DND-41 (cell line): ENCODE measurements around the gene RHOXF2.
"Not testable (repeated sequence)": the region's sequence is repeated elsewhere in the genome, so short reads cannot be mapped to it uniquely, and the experiment has no call there.

Source experiments
- ATAC-seq: fragments of 200-7000 bp; cut with Tn5 transposase; 3 replicates; pipeline ENCODE4 v1.9.1; 2021; ENCODE audit warnings: low read depth; ENCODE audit not compliant: insufficient read depth
- DNase-seq: peaks from one replicate; pipeline ENCODE4 v3.0.0-alpha.2; 2020
- H2AFZ ChIP-seq: 2 replicates; pipeline ENCODE4 v1.6.0; 2012; ENCODE audit warnings: low read depth, low read length
- H3K27ac ChIP-seq: 2 replicates; pipeline ENCODE4 v1.5.1; 2012; ENCODE audit warnings: low read length, inconsistent platforms
- H3K27me3 ChIP-seq: fragments of 200-600 bp; sonication (generic); 2 replicates; pipeline ENCODE4 v1.6.0; 2012; ENCODE audit warnings: low read length, mild to moderate bottlenecking, inconsistent platforms; ENCODE audit not compliant: insufficient read depth, poor library complexity
- H3K36me3 ChIP-seq: 2 replicates; pipeline ENCODE4 v1.5.1; 2012; ENCODE audit warnings: low read length, inconsistent platforms; ENCODE audit not compliant: insufficient read depth
- H3K4me1 ChIP-seq: 2 replicates; pipeline ENCODE4 v1.5.1; 2012; ENCODE audit warnings: mild to moderate bottlenecking, low read length; ENCODE audit not compliant: insufficient read depth
- H3K4me2 ChIP-seq: 2 replicates; pipeline ENCODE4 v1.6.0; 2012; ENCODE audit warnings: mild to moderate bottlenecking, moderate library complexity, low read length, inconsistent platforms; ENCODE audit not compliant: insufficient read depth
- H3K4me3 ChIP-seq, 2 experiments: fragments of 200-600 bp in 1 of 2; shearing (Covaris generic) in 1 of 2; 2 replicates each; pipeline ENCODE4 v1.5.1; 2012 to 2016; ENCODE audit warnings: inconsistent platforms in 2 of 2, low read length in 2 of 2, mild to moderate bottlenecking in 2 of 2, low read depth in 1 of 2, moderate library complexity in 1 of 2
- H3K79me2 ChIP-seq: 2 replicates; pipeline ENCODE4 v1.6.0; 2012; ENCODE audit warnings: low read length, inconsistent platforms; ENCODE audit not compliant: insufficient read depth
- H3K9ac ChIP-seq: 2 replicates; pipeline ENCODE4 v1.6.0; 2012; ENCODE audit warnings: low read depth, mild to moderate bottlenecking, inconsistent platforms, low read length, moderate library complexity
- H3K9me3 ChIP-seq: 2 replicates; pipeline ENCODE4 v1.5.1; 2012; ENCODE audit warnings: low read length, moderate library complexity, mild to moderate bottlenecking, inconsistent platforms; ENCODE audit not compliant: insufficient read depth, severe bottlenecking
- H4K20me1 ChIP-seq: 2 replicates; pipeline ENCODE4 v1.6.0; 2012; ENCODE audit warnings: low read length; ENCODE audit not compliant: insufficient read depth
- EZH2 ChIP-seq: IDR thresholded peaks from 3 replicates; pipeline ENCODE4 v1.6.1; 2012; ENCODE audit warnings: borderline replicate concordance, low read depth, mild to moderate bottlenecking, moderate library complexity, low read length, inconsistent platforms; ENCODE audit not compliant: severe bottlenecking
- TF ChIP-seq, protein P1 (sequence below): IDR thresholded peaks from 2 replicates; pipeline ENCODE4 v1.5.1; 2012; ENCODE audit warnings: borderline replicate concordance, low read length, moderate library complexity, mild to moderate bottlenecking; ENCODE audit not compliant: poor library complexity, severe bottlenecking; ENCODE audit errors: extremely low read depth

The RHOXF2 gene

GRCh38 chrX:120159086-120159485, 673 bp downstream of the RHOXF2 start:
- not testable (repeated sequence) for H4K20me1 ChIP-seq, H3K27ac ChIP-seq, H3K4me1 ChIP-seq, DNase-seq, H2AFZ ChIP-seq, H3K9me3 ChIP-seq, H3K9ac ChIP-seq, H3K4me3 ChIP-seq, ATAC-seq, H3K27me3 ChIP-seq, H3K36me3 ChIP-seq, H3K4me2 ChIP-seq, H3K79me2 ChIP-seq

DNA sequence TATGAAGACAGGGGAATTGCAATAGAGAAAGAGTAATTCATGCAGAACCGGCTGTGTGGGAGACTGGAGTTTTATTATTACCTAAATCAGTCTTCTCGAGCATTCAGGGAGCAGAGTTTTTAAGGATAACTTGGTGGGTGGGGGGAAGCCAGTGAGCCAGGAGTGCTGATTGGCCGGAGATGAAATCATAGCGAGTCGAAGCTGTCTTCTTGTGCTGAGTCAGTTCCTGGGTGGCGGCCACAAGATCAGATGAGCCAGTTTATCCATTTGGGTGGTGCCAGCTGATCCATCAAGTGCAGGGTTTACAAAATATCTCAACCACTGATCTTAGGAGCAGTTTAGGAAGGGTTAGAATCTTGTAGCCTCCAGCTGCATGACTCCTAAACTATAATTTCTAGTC, 34.8 kb downstream of the RHOXF2 start:
- H3K4me1 ChIP-seq, H3K4me3 ChIP-seq, H3K27me3 ChIP-seq, H3K9ac ChIP-seq, H3K36me3 ChIP-seq, ATAC-seq, DNase-seq, H3K27ac ChIP-seq, H3K79me2 ChIP-seq, H4K20me1 ChIP-seq, H3K4me2 ChIP-seq, H2AFZ ChIP-seq, H3K9me3 ChIP-seq: not testable (repeated sequence)

DNA sequence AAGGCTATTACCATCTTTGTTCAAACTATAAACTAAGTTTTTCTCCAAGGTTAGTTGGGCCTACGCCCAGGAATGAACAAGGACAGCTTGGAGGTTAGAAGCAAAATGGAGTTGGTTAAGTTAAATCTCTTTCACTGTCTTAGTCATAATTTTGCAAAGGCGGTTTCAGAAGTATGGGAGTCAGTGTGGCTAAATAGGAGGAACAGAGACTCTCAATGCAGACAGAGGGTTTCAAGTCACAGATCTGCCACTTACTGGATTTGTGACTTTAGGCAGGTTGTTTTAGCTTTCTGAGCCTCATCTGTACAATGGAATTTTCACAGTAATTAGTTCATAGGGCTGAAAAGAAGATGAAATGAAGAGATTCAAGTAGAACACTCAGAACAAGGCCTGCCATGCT, 35.3 kb downstream of the RHOXF2 start:
- H3K27ac ChIP-seq, H3K27me3 ChIP-seq, H4K20me1 ChIP-seq, H3K9me3 ChIP-seq, H3K36me3 ChIP-seq, H3K4me3 ChIP-seq, DNase-seq, H3K4me2 ChIP-seq, H3K79me2 ChIP-seq, H3K4me1 ChIP-seq, ATAC-seq, H3K9ac ChIP-seq, H2AFZ ChIP-seq: not testable (repeated sequence)

DNA sequence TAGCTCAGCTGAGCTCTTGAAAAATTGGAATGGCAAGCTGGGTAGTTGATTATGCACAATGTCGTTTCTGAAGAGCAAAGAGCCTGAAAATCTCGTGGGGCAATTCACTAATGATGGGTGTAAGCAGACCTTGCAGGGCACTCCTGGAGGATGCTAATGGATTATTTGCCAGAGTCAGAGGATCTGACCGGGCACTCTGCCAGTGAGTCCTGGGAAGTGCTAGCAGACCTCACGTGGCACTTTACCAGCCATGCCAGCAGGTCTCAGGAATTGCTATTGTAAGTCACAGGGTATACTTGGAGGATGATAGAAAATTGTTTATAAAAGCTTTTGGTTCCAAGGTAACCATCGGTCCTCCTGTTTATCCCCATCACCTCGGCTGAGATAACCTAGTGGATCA, 37.4 kb downstream of the RHOXF2 start:
- H3K27me3 ChIP-seq, H3K9me3 ChIP-seq, H3K4me2 ChIP-seq, ATAC-seq, DNase-seq, H3K79me2 ChIP-seq, H3K4me1 ChIP-seq, H3K36me3 ChIP-seq, H3K4me3 ChIP-seq, H4K20me1 ChIP-seq, H3K9ac ChIP-seq, H3K27ac ChIP-seq, H2AFZ ChIP-seq: not testable (repeated sequence)

GRCh38 chrX:120196626-120197283, 38.3 kb downstream of the RHOXF2 start:
- H3K79me2 ChIP-seq, H4K20me1 ChIP-seq, H3K4me2 ChIP-seq, H3K4me1 ChIP-seq, H3K27ac ChIP-seq, H3K9me3 ChIP-seq, H3K27me3 ChIP-seq, H3K4me3 ChIP-seq, H2AFZ ChIP-seq, H3K9ac ChIP-seq, DNase-seq, H3K36me3 ChIP-seq: not testable (repeated sequence)
- ATAC-seq, result peak; percentile 56; the same call in 2 of the 3 replicates

GRCh38 chrX:120200851-120201250, 42.4 kb downstream of the RHOXF2 start:
- no peak for TF ChIP-seq EZH2
- TF ChIP-seq, protein P1, sequence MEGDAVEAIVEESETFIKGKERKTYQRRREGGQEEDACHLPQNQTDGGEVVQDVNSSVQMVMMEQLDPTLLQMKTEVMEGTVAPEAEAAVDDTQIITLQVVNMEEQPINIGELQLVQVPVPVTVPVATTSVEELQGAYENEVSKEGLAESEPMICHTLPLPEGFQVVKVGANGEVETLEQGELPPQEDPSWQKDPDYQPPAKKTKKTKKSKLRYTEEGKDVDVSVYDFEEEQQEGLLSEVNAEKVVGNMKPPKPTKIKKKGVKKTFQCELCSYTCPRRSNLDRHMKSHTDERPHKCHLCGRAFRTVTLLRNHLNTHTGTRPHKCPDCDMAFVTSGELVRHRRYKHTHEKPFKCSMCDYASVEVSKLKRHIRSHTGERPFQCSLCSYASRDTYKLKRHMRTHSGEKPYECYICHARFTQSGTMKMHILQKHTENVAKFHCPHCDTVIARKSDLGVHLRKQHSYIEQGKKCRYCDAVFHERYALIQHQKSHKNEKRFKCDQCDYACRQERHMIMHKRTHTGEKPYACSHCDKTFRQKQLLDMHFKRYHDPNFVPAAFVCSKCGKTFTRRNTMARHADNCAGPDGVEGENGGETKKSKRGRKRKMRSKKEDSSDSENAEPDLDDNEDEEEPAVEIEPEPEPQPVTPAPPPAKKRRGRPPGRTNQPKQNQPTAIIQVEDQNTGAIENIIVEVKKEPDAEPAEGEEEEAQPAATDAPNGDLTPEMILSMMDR, result no peak
- no peaks in the 10 kb centered on the region for H3K36me3 ChIP-seq
- no peak overlapping the region for H3K4me2 ChIP-seq
- ATAC-seq (no peak), DNase-seq (no peak)
- no peaks in the 10 kb centered on the region for H3K9me3 ChIP-seq
- no peak overlapping the region for H2AFZ ChIP-seq
- no peak overlapping the region for H3K4me3 ChIP-seq
- H3K4me1 ChIP-seq, result no peaks in the 10 kb centered on the region
- no peak overlapping the region for H3K27ac ChIP-seq
- no peaks in the 10 kb centered on the region for H3K79me2 ChIP-seq
- H4K20me1 ChIP-seq, result no peaks in the 10 kb centered on the region
- no peak overlapping the region for H3K9ac ChIP-seq
- H3K27me3 ChIP-seq, result no peaks in the 10 kb centered on the region
